GM21529 (cell line): ENCODE measurements around the gene CD274.
"Not testable (repeated sequence)": the region's sequence is repeated elsewhere in the genome, so short reads cannot be mapped to it uniquely, and the experiment has no call there.

Experiments used
- ATAC-seq: cut with Tn5 transposase; IDR thresholded peaks from one replicate; pipeline ENCODE4 v1.9.1; 2021; ENCODE audit not compliant: unreplicated experiment

Gene CD274

GRCh38 chr9:5437254-5438216 lies 12.8 kb upstream of the CD274 start, which contains the start of gene PLGRKT:
PLGRKT (minus strand) TSS chr9:5437925; CDS start chr9:5431977, 5,948 bp downstream.
- peak; percentile 83 for ATAC-seq

GRCh38 chr9:5438301-5439162 lies 11.8 kb upstream of the CD274 start:
- peak; percentile 67 for ATAC-seq

GRCh38 chr9:5440426-5440825 lies 9.9 kb upstream of the CD274 start:
- no peak for ATAC-seq

GRCh38 chr9:5441043-5441442 lies 9.3 kb upstream of the CD274 start:
- ATAC-seq: no peak

- ATAC-seq: no peak
Observed at GRCh38 chr9:5442400-5443011, 7.8 kb upstream of the CD274 start.

- no peak for ATAC-seq
Observed at GRCh38 chr9:5443850-5444249, 6.5 kb upstream of the CD274 start.

- ATAC-seq: not testable (repeated sequence)
Observed at GRCh38 chr9:5445096-5445495, 5.2 kb upstream of the CD274 start.

- ATAC-seq: no peak
Observed at GRCh38 chr9:5445886-5446285, 4.5 kb upstream of the CD274 start.

GRCh38 chr9:5446451-5447236 lies 3.7 kb upstream of the CD274 start:
- no peak for ATAC-seq

GRCh38 chr9:5447337-5447736 lies 3.0 kb upstream of the CD274 start:
- no peak for ATAC-seq

- ATAC-seq: no peak
Observed at GRCh38 chr9:5448016-5448415, 2.3 kb upstream of the CD274 start.

- no peak for ATAC-seq
Observed at GRCh38 chr9:5448461-5449435, 1.6 kb upstream of the CD274 start.

- no peak for ATAC-seq
Observed at GRCh38 chr9:5449521-5450358, 602 bp upstream of the CD274 start.

- ATAC-seq: no peak
Observed at GRCh38 chr9:5452286-5452609, 1.9 kb downstream of the CD274 start.

GRCh38 chr9:5453004-5453403 lies 2.7 kb downstream of the CD274 start:
- no peak for ATAC-seq

- peak; percentile 35 for ATAC-seq
Observed at GRCh38 chr9:5453673-5454072, 3.3 kb downstream of the CD274 start.

GRCh38 chr9:5455181-5455580 lies 4.8 kb downstream of the CD274 start:
- no peak for ATAC-seq

- ATAC-seq: peak; percentile 80
Observed at GRCh38 chr9:5459289-5459829, 9.0 kb downstream of the CD274 start.
